Measurements from ENCODE around the gene DDX56.

DNA sequence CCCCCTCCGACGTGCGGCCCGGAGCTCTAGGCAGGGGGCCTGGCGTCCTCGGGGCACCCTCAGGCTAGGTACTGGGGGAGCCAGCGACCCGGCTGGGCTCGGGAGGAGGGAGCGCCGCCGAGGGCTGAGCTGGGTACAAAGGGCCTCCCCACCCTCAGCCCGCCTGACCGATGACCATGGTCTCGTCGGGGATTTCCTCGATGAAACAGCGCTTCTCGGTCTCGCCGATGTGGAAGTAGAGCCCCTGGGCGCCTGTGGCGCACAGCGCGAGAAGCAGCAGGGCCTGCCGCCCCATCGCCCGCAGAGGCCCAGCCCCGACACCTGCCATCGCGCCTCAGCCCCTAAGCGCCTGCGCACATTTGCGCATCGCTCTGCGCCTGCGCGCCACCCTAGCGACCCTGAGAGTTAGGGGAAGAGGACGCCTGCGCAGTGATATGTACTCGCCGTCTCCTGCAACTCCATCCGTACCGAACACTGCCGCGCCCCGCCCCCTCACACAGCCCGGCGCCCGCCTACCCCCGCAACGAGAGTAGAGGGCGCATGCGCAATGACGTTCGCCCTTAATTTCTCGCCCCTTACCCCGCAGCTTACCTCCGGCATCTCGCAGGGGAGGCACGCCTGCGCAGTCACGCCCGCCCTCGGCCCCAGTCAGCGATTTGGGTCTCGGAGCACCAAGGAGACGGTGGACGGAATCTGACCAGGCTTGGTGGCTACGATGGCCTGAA lies 8.3 kb upstream of the DDX56 start, which contains the start of gene TMED4:
- no peak for TF ChIP-seq EZH2 (IDR thresholded peaks at IDR 0.05; ENCODE audit: insufficient read depth, poor library complexity, severe bottlenecking)
- no peak for TF ChIP-seq EZH2phosphoT487 (IDR thresholded peaks at IDR 0.05; ENCODE audit: insufficient read depth, low read depth)
